Measurements from ENCODE around the gene C8B. TPM values are rescaled to one million over a fixed set of nuclear protein-coding genes. Genes with fewer than 3 reads are reported as not detected.

Gene C8B
- total RNA-seq, 4 donors from 2014 or later = not detected

DNA sequence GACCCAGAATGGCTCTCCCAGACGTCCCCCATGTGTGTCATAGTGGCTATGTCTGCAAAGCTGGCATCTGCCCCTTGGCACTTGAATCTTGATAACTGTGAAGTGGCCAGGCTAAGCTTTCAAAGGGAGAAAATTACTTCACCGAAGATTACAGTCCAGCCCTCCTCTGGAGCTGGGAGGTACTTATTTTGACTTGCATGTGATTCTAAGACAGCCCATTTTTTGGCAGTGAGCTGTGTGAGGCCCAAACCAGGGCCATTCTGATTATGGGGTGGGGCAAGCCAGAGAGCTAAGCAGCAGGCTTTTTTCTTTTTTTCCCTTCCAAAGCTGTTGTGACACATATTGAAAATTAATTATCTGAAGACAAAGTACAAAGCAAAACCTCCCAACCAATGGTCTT, 42.1 kb upstream of the C8B start:
- no peaks in the 10 kb centered on the region for H3K36me3 ChIP-seq
- H3K27ac ChIP-seq = no peak overlapping the region
- intact Hi-C loops (cut with DNase I; ENCODE audit: low total_unique reads) = no loop called here
- no peaks in the 10 kb centered on the region for H3K4me1 ChIP-seq
- no peak overlapping the region for H3K4me3 ChIP-seq
- TF ChIP-seq, protein P1, sequence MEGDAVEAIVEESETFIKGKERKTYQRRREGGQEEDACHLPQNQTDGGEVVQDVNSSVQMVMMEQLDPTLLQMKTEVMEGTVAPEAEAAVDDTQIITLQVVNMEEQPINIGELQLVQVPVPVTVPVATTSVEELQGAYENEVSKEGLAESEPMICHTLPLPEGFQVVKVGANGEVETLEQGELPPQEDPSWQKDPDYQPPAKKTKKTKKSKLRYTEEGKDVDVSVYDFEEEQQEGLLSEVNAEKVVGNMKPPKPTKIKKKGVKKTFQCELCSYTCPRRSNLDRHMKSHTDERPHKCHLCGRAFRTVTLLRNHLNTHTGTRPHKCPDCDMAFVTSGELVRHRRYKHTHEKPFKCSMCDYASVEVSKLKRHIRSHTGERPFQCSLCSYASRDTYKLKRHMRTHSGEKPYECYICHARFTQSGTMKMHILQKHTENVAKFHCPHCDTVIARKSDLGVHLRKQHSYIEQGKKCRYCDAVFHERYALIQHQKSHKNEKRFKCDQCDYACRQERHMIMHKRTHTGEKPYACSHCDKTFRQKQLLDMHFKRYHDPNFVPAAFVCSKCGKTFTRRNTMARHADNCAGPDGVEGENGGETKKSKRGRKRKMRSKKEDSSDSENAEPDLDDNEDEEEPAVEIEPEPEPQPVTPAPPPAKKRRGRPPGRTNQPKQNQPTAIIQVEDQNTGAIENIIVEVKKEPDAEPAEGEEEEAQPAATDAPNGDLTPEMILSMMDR (IDR thresholded peaks at IDR 0.05) = no peak
- TF ChIP-seq POLR2A (IDR thresholded peaks at IDR 0.05) = no peak
- DNase-seq = no peak
- H3K27me3 ChIP-seq = no peaks in the 10 kb centered on the region
- H3K9me3 ChIP-seq = no peaks in the 10 kb centered on the region

DNA sequence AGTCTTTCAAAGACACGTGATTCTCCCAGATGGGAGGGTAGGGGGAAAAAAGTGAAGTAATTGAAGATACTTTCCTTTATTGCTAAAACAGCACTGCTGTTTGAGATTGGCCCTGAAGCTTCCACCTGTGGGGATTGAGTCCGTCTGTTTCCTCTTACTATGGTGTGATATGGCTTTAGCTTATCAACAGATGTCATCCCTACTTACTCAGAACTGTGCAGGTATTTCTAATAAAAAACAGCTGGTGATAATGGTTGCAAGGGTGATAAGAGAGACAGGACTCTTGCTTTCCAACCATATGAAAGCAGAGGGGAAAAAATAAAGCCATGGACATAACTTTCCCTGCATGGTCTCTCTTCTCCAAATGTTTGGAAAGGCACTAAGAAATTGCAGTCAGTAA, 41.7 kb upstream of the C8B start:
- Histone ChIP-seq H3K27ac (no peak overlapping the region), H3K4me3 (no peak overlapping the region), H3K27me3 (no peaks in the 10 kb centered on the region), H3K9me3 (no peaks in the 10 kb centered on the region), H3K4me1 (no peaks in the 10 kb centered on the region), H3K36me3 (no peaks in the 10 kb centered on the region)
- intact Hi-C loops (cut with DNase I; ENCODE audit: low total_unique reads) = no loop called here
- DNase-seq = no peak
- TF ChIP-seq, protein P1 (IDR thresholded peaks at IDR 0.05) = no peak
- no peak for TF ChIP-seq POLR2A (IDR thresholded peaks at IDR 0.05)

DNA sequence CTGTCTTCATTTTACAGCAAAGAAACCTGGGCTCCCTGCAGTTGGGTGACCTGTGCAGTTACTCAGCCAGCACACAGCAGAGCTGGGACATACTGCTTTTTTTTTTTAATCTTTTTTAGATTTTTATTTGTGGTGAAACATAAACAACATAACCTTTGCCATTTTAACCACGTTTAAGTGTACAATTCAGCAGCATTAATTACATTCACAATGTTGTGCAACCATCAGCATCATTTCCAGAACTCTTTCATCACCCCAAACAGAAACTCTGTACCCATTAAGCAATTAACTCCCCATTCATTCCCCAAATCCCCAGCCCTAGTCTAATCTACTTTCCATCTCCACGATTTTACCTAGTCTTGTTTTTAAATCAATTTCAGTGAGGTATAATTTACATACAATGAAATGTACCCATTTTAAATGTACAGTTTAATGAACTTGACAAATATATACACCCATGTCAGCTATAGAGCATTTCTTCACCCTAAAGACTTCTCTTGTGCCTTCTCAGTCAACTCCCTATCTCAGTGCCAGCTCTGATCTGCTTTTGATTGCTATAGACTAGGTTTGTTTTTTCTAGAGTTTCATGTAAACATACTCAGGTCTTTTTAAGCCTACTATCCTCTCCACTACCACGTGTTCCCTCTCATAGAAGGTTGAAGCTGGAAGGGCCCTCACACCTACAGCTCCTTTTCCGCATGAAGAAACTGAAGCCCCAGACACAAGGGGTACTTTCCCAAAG, 37.8 kb upstream of the C8B start:
- no peaks in the 10 kb centered on the region for H3K4me1 ChIP-seq
- H3K27me3 ChIP-seq = no peaks in the 10 kb centered on the region
- no peak overlapping the region for H3K4me3 ChIP-seq
- no peak overlapping the region for H3K27ac ChIP-seq
- TF ChIP-seq, protein P1 (IDR thresholded peaks at IDR 0.05) = no peak
- TF ChIP-seq POLR2A (IDR thresholded peaks at IDR 0.05) = no peak
- no peak for DNase-seq
- no peaks in the 10 kb centered on the region for H3K36me3 ChIP-seq
- intact Hi-C loops (cut with DNase I; ENCODE audit: low total_unique reads) = no loop called here
- H3K9me3 ChIP-seq = no peaks in the 10 kb centered on the region

- no peak overlapping the region for H3K27ac ChIP-seq
- H3K36me3 ChIP-seq = no peaks in the 10 kb centered on the region
- no peaks in the 10 kb centered on the region for H3K4me1 ChIP-seq
- no peak overlapping the region for H3K4me3 ChIP-seq
- H3K9me3 ChIP-seq = no peaks in the 10 kb centered on the region
- no peaks in the 10 kb centered on the region for H3K27me3 ChIP-seq
- no peak for DNase-seq
- TF ChIP-seq, protein P1 (IDR thresholded peaks at IDR 0.05) = no peak
- no peak for TF ChIP-seq POLR2A (IDR thresholded peaks at IDR 0.05)
- intact Hi-C loops (cut with DNase I; ENCODE audit: low total_unique reads) = no loop called here
These were observed 29.7 kb upstream of the C8B start for GRCh38 chr1:56995414-56996100.

GRCh38 chr1:56993475-56993874, 27.7 kb upstream of the C8B start:
- no peak overlapping the region for H3K27ac ChIP-seq
- intact Hi-C loops (cut with DNase I; ENCODE audit: low total_unique reads) = no loop called here
- H3K36me3 ChIP-seq = peaks cover 0 to 3% of the 10 kb centered on the region in 2 donors
- no peaks in the 10 kb centered on the region for H3K4me1 ChIP-seq
- TF ChIP-seq, protein P1 (IDR thresholded peaks at IDR 0.05) = no peak
- TF ChIP-seq POLR2A (IDR thresholded peaks at IDR 0.05) = no peak
- no peaks in the 10 kb centered on the region for H3K9me3 ChIP-seq
- H3K27me3 ChIP-seq = no peaks in the 10 kb centered on the region
- H3K4me3 ChIP-seq = no peak overlapping the region
- no peak for DNase-seq

Data from uterus (tissue), 4 donors.